SJSA1 (cell line): Measurements from ENCODE around the gene DLG2. TPM values are rescaled to one million over a fixed set of nuclear protein-coding genes. Genes with fewer than 3 reads are reported as not detected.

Experiments
- DNase-seq, 2 experiments: peaks; one replicate each; pipeline ENCODE4 v3.0.0-alpha.2; 2015 to 2020; ENCODE audit warnings: low spot score in 2 of 2, low read depth in 1 of 2
- H3K27ac ChIP-seq: fragments of 250-450 bp; sonication (Bioruptor Pico); 2 replicates; pipeline ENCODE4 v1.5.1; 2020; ENCODE audit warnings: mild to moderate bottlenecking, moderate library complexity
- H3K27me3 ChIP-seq: fragments of 250-450 bp; sonication (Bioruptor Pico); replicated peaks from 2 replicates; pipeline ENCODE4 v1.5.1; 2020; ENCODE audit warnings: mild to moderate bottlenecking, moderate library complexity
- H3K36me3 ChIP-seq: fragments of 250-450 bp; sonication (Bioruptor Pico); 2 replicates; pipeline ENCODE4 v1.5.1; 2020; ENCODE audit warnings: mild to moderate bottlenecking
- H3K4me1 ChIP-seq: fragments of 250-450 bp; sonication (Bioruptor Pico); replicated peaks from 2 replicates; pipeline ENCODE4 v1.6.1; 2021; ENCODE audit warnings: mild to moderate bottlenecking
- H3K4me3 ChIP-seq: fragments of 250-450 bp; sonication (Bioruptor Pico); 2 replicates; pipeline ENCODE4 v1.5.1; 2020; ENCODE audit warnings: mild to moderate bottlenecking
- H3K9me3 ChIP-seq: fragments of 250-450 bp; sonication (Bioruptor Pico); replicated peaks from 2 replicates; pipeline ENCODE4 v1.5.1; 2020; ENCODE audit warnings: mild to moderate bottlenecking
- total RNA-seq: library from RNA; depleted of rRNA; stranded (reverse); fragments of >200 nt; shearing (Covaris generic); gene quantifications from 2 replicates; pipeline ENCODE4 v1.2.3, GENCODE V29; 2014

DLG2 gene
- total RNA-seq, 1 experiment from 2014 or later = 0.13 TPM

DNA sequence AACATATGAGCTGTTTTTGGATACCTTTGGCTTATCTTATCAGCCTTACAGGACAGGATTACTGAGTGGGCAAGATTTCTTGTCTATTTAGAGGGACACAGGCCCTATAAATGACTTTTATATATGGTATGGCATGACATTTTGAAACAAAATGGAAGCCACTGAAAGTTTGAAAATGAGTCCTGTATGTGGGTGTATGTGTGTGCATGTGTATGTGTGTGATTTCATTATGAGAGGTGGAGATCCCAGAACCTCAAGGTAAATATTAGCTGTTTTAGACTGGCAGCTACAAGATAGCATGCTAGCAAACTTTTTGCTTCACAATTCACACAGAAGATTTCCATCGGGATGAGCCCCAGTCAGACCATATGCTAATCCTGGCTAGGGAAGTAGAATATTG lies 1370.5 kb downstream of the DLG2 start:
- Histone ChIP-seq H3K27ac (no peak overlapping the region), H3K27me3 (no peaks in the 10 kb centered on the region), H3K4me1 (no peaks in the 10 kb centered on the region), H3K9me3 (no peaks in the 10 kb centered on the region), H3K4me3 (no peak overlapping the region), H3K36me3 (no peaks in the 10 kb centered on the region)
- DNase-seq = no peak

DNA sequence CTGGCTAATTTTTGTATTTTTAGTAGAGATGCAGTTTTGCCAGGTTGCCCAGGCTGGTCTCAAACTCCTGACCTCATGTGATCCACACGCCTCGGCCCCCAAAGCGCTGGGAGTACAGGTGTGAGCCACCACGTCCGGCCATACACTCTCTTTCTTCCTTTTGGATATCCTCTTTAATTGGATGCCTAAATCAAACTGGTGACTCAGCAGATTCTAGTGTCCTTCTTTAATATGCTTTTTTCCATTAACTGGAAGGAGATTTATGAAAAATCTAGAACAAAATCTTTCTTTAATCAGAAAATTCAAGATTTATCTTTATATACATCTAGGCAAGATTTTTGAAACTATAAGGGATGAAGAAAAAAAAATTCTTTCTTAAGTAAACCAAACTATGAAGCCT lies 1371.7 kb downstream of the DLG2 start:
- Histone ChIP-seq H3K4me1 (no peaks in the 10 kb centered on the region), H3K27ac (no peak overlapping the region), H3K9me3 (no peaks in the 10 kb centered on the region), H3K27me3 (no peaks in the 10 kb centered on the region), H3K4me3 (no peak overlapping the region), H3K36me3 (no peaks in the 10 kb centered on the region)
- DNase-seq = no peak

DNA sequence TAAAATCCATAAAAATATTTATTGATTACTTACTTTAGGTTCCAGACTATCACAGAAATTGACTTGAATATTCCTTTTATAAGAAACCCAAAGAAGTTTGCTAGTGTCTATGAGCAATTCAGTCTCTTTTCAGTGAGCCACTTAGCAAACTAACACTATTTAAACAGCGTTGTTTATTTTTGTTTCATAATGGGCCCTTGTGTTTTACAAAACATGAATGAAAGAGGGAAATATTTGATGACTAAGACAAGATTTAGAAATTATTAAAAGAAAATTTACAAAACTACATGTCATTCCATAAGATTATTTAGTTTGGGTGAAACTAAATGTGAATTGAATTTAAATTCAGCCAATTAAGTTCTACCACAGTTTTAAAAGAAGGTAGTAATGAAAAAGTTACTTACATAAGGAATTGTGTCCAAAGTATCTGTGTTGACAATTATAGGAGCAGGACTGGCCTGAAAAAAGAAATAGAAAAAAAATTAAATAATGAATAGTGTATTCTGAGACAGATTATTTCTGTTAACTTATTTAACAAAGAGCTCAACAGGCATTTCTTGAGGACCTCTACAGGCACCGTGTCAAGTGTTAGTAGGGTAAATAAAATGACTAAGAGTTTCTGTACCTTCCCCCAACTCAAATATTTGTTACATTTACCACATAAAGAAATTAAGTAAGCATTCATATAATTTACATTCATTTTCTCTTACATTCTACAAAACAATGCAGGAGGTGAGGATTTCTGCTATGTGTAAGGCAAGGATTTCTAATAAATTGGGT lies 1376.1 kb downstream of the DLG2 start:
- DNase-seq = no peak
- Histone ChIP-seq H3K9me3 (no peaks in the 10 kb centered on the region), H3K27ac (no peak overlapping the region), H3K4me1 (no peaks in the 10 kb centered on the region), H3K36me3 (no peaks in the 10 kb centered on the region), H3K4me3 (no peak overlapping the region), H3K27me3 (no peaks in the 10 kb centered on the region)

DNA sequence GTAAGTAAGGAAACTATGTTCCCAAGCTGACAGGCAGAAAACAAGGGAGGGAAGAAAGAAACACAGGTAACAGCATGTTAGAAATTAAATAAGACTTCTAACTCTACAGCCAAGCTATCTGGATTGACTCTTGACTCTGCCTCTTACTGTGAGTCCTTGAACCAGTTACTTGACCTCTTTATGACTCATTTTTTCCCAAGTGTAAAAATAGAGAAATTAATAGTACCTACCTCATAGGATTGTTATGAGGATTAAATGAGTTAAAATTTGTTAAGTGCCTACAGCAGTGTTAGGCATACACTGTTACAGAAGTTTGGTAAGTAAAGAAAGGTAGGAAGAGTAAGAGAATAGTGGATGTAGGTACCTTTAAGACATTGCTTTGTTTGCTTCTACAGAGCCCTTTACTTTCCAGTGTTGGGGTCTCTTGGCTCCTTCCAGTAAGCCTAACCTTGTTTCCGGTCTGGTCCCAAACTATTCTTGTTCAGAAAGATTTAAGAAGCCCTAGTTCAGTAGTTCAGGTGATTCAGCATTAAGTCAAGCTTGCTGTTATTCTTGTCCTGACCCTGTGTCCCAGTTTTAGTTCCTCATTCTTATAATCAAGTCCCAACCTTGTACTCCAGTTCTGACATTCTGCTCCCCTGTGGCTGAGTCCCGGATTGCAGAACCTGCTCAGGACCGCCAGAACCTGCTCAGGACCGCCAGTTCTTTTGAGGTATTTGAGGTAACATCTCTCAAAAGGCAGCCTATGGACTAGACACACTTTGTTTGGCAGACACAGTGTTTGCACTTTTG lies 1377.6 kb downstream of the DLG2 start:
- no peak overlapping the region for H3K27ac ChIP-seq
- no peaks in the 10 kb centered on the region for H3K27me3 ChIP-seq
- no peaks in the 10 kb centered on the region for H3K9me3 ChIP-seq
- no peaks in the 10 kb centered on the region for H3K4me1 ChIP-seq
- DNase-seq = no peak
- H3K36me3 ChIP-seq = no peaks in the 10 kb centered on the region
- no peak overlapping the region for H3K4me3 ChIP-seq

DNA sequence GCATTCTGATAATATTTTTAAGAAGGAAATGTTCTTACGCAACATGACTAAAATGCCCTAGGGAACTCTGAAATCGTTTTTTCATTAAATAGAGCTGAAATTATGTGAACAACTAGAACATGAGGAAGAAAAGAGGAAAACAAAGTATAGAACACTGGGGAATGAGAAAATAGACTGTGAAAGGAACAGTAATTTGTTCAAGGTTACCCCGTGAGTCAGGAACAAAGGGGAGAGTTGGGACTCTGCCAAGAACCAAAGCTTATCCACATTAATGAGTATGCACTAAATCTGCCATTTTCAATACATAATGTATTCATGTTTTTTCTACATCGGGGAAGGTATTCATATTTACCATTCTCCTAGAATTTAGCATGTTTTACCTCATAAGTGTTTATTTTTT lies 1379.2 kb downstream of the DLG2 start:
- DNase-seq = no peak
- Histone ChIP-seq H3K27me3 (no peaks in the 10 kb centered on the region), H3K36me3 (no peaks in the 10 kb centered on the region)

DNA sequence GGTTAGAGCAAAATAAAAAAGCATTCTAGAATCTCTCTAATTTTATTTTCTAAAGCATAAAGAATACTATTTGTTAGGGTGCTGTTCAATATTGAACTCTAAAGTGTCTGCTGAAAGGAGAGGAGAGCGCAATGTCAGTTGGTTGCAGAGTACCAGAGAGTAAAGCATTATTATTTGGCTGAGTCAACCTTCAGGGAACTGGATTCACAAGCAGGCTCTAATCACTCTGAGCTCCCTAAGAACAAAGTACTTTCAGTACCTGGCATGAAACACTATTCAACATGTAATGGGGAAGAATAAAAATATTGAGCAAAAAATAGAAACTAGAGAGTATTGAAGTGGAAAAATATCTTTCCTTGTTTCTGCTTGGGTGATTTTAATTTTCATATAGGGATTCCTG lies 1380.0 kb downstream of the DLG2 start:
- no peaks in the 10 kb centered on the region for H3K27me3 ChIP-seq
- no peaks in the 10 kb centered on the region for H3K4me1 ChIP-seq
- H3K27ac ChIP-seq = no peak overlapping the region
- H3K36me3 ChIP-seq = no peaks in the 10 kb centered on the region
- no peak overlapping the region for H3K4me3 ChIP-seq
- no peak for DNase-seq
- H3K9me3 ChIP-seq = no peaks in the 10 kb centered on the region

More for the DNA sequence above, 1379.2 kb downstream of the DLG2 start:
- Histone ChIP-seq H3K4me1 (no peaks in the 10 kb centered on the region), H3K4me3 (no peak overlapping the region), H3K27ac (no peak overlapping the region), H3K9me3 (no peaks in the 10 kb centered on the region)

DNA sequence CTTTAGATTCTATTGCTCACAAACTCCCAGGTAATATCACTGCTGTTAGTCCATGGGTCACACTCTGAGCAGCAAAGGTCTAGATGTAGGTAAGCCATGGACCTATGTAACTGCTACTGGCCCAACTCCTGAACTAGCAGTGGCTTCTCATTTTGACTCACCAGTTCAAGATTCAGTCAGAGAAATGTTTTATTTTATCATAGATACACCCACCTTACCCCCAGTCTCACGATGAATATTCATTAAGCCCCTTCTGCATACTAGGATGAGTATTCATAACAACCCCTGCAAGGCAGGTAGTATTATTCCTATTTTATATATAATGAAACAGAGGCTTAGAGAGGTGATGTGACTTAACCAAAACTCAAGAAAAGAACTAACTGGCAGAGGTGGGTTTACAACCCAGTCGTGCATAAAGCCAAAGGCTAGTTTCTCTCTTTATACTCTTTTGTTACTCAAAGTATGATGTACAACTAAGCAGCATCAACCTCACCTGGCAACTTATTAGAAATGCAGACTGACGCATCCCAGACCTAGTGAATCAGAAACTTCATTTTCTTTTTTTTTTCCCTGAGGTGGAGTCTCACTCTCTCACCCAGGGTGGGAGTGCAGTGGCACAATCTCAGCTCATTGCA lies 1383.4 kb downstream of the DLG2 start:
- Histone ChIP-seq H3K4me1 (no peaks in the 10 kb centered on the region), H3K4me3 (no peak overlapping the region), H3K36me3 (no peaks in the 10 kb centered on the region), H3K9me3 (no peaks in the 10 kb centered on the region), H3K27me3 (no peaks in the 10 kb centered on the region), H3K27ac (no peak overlapping the region)
- no peak for DNase-seq

DNA sequence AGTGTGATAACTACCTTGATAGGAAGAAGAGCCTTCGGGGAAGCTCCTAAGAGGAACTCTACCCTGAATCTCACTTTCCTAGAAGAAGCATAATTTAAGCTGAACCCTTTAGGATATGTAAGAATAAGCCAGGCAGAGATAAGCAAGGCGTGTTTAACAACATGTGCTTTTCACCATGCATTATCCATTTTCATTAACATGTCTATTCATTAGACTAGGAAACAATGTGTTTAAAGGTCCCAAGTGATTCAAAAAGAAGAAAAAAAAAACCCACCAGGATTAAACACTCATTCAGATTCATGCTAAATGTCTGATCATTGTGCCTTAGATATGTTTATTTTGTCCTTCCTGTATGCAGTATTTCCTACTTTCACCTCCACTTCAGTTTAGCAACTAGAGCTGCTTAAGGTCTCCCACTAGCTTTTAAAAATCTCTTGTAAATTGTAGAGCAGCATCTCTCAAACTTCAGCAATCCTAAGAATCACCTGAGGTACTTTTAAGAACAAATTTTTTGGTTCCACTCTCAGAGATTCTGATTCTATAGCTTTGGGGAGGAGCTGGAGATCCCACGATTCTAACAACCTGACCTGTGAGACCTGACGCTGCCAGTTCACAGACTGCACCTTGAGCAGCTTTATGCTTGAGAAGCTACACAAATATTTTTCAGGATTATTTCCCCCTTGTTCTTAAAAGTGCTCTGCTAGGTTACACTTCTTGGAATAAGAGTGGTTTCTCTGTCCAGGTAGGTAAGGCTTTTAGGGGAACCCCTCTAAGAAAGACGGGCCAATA lies 1385.6 kb downstream of the DLG2 start:
- Histone ChIP-seq H3K9me3 (no peaks in the 10 kb centered on the region), H3K4me1 (no peaks in the 10 kb centered on the region), H3K27ac (no peak overlapping the region), H3K36me3 (no peaks in the 10 kb centered on the region), H3K27me3 (no peaks in the 10 kb centered on the region), H3K4me3 (no peak overlapping the region)
- DNase-seq = no peak

DNA sequence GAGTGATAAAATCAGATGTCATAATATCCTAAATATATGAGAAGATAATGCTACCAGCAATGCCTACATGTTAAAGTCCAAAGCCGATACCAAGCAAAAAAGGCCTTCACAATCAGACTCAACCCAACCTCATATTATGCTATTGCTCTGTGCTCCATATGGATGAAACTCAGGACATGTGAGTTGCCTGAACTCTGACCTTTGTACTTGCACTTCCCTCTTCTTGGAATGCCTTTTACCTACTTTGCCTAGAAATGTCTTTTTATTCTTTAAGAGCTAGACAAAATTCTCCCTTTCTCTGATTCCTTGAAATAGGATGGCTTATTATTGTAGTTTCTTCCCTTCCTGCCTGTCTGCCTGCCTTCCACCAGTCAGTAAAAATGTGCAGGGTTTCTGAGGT lies 1386.3 kb downstream of the DLG2 start:
- no peaks in the 10 kb centered on the region for H3K36me3 ChIP-seq
- no peak overlapping the region for H3K27ac ChIP-seq
- no peak overlapping the region for H3K4me3 ChIP-seq
- no peaks in the 10 kb centered on the region for H3K27me3 ChIP-seq
- DNase-seq = no peak
- H3K4me1 ChIP-seq = no peaks in the 10 kb centered on the region
- no peaks in the 10 kb centered on the region for H3K9me3 ChIP-seq

DNA sequence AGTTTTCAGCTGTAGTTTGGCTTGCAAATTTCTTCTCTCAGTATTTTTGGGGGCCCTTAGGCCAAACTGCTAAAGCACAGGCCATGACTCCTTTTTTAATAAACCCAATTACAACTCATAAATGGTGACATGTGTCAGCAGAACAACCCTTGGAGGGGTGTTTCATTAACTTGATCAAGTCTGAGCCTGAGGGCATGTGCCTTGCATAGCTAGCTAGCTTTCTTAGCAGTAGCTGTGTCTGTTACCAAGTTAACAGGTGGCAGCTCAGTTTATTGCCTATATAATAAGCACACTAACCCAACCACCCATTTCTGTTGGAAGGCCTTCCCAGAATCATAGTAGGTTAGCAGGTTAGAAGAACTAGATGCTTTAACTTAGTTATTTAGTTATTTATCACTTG lies 1390.7 kb downstream of the DLG2 start:
- no peak overlapping the region for H3K4me3 ChIP-seq
- no peaks in the 10 kb centered on the region for H3K36me3 ChIP-seq
- no peak for DNase-seq
- no peak overlapping the region for H3K27ac ChIP-seq
- no peaks in the 10 kb centered on the region for H3K4me1 ChIP-seq
- H3K9me3 ChIP-seq = no peaks in the 10 kb centered on the region
- no peaks in the 10 kb centered on the region for H3K27me3 ChIP-seq

DNA sequence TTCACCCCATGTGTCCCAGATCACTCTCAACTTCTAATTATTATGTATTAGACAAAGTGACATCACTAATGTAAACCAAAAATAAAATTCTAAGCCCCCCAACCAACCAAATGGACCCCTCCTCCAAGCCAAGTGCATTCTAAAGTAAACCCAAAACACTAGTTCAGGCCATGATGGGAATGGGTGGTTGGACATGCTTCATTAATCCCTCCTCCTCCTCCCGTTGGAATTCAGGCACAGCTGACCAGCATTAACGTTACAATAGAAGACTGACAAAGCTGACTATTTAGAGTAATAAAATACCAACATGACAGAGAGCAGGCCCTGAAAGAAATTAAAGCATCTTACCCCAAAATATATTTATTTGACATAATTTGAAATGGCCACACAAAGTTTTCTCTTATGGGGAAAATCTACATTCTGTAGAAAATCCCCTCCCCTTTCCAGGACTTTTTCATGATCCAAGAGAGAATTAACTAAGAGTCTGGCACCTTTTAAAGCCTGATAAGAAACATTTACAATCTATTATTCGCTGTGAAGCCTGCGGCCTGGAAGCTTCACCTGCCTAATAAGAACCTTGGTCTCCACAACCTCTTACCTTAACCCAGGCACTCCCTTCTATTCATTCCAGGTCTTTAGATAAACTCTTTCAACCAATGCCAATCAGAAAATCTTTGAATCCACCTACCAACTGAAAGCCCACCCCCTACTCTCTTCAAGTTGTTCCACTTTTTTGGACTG lies 1392.5 kb downstream of the DLG2 start:
- H3K4me3 ChIP-seq = no peak overlapping the region
- no peaks in the 10 kb centered on the region for H3K9me3 ChIP-seq
- H3K4me1 ChIP-seq = no peaks in the 10 kb centered on the region
- DNase-seq = no peak
- no peaks in the 10 kb centered on the region for H3K27me3 ChIP-seq
- no peak overlapping the region for H3K27ac ChIP-seq
- no peaks in the 10 kb centered on the region for H3K36me3 ChIP-seq

DNA sequence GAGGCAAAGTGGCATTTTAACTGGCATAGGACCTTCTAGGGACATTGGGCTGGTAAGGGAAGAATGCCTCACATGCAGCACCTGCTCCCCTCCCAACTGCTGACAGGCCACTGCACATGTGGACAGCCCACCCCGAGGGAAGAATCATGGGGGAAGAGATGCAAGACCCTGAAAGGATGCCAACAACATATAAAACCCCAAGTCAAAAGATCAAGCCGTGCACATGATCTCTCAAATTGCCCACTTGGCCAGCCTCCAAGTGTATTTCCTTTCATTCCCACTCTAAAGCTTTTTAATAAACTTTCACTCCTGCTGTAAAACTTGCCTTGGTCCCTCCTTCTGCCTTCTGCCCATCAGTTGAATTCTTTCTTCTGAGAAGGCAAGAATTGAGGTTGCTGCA lies 1393.1 kb downstream of the DLG2 start:
- Histone ChIP-seq H3K4me3 (no peak overlapping the region), H3K27me3 (no peaks in the 10 kb centered on the region), H3K9me3 (no peaks in the 10 kb centered on the region), H3K36me3 (no peaks in the 10 kb centered on the region), H3K27ac (no peak overlapping the region), H3K4me1 (no peaks in the 10 kb centered on the region)
- DNase-seq = no peak

DNA sequence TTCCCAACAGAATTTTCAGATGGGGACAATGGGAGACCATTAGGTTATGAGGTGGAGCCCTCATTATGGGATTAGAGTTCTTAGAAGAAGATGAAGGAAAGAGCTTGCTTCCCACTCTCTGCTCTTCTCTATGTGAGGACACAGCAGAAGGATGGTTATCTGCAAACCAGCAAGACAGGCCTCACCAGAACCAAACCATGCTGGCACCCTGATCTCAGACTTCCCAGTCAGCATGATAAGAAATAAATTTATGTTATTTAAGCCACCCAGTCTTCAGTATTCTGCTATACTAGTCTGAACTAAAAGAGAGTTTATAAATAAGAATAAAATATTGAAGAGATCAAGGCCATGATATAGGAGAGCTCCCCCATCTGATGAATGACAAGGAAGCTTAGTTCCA lies 1394.6 kb downstream of the DLG2 start:
- no peaks in the 10 kb centered on the region for H3K27me3 ChIP-seq
- H3K4me3 ChIP-seq = no peak overlapping the region
- H3K9me3 ChIP-seq = no peaks in the 10 kb centered on the region
- H3K36me3 ChIP-seq = no peaks in the 10 kb centered on the region
- no peaks in the 10 kb centered on the region for H3K4me1 ChIP-seq
- no peak overlapping the region for H3K27ac ChIP-seq
- DNase-seq = no peak
